GM18907 (cell line): ENCODE results near the gene BMAL1.
"Not testable (repeated sequence)": the region's sequence is repeated elsewhere in the genome, so short reads cannot be mapped to it uniquely, and the experiment has no call there.

Source experiments
- ATAC-seq: cut with Tn5 transposase; IDR thresholded peaks from one replicate; pipeline ENCODE4 v1.9.1; 2021; ENCODE audit warnings: mild to moderate bottlenecking, moderate library complexity; ENCODE audit not compliant: unreplicated experiment

BMAL1 gene

GRCh38 chr11:13436836-13437235 is 159.2 kb downstream of the BMAL1 start:
- not testable (repeated sequence) for ATAC-seq
